ENCODE data around the gene AGBL3.
"Not testable (repeated sequence)": the region's sequence is repeated elsewhere in the genome, so short reads cannot be mapped to it uniquely, and the experiment has no call there.

The AGBL3 gene

DNA sequence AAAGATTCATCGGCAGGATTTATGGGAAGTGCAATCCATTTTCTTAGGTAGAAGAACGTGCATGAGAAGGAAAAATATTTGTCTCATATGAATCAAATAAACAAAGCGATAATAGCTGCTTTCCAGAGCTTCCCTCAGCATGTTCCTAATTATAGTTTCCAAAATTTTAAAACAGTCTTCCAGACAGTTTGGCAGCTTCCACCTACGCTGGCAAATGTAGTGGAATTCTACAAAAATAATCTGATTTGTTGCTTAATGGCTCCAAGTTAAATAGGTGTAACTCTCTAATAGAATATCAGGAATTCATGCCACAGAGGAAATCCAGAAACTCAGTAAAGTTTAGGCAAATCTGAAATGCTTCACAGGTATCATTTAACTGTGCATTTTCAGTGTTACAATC, 23.3 kb upstream of the AGBL3 start:
- DNase-seq (ENCODE audit: low read depth in 2 of 2), result no peak

DNA sequence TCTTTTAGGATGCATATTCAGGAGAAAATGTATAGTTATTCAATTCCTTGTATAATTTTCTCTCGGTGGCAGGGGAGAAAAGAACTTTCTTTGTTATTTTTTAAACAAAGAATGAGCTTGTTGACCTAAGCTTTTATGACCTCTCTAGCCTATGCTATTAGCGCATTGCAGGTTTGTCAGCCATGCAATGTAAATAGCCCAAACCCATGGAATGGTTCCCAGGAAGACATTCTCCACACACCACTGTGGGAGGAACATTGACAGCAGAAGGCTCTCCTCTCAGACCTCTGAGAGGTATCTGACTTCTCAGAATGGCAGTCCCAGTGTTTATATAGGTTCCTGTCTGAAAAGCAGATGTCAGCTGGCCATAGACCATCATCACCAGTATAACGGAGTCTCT, 19.6 kb upstream of the AGBL3 start:
- no peak for DNase-seq (ENCODE audit: low read depth in 2 of 2)

DNA sequence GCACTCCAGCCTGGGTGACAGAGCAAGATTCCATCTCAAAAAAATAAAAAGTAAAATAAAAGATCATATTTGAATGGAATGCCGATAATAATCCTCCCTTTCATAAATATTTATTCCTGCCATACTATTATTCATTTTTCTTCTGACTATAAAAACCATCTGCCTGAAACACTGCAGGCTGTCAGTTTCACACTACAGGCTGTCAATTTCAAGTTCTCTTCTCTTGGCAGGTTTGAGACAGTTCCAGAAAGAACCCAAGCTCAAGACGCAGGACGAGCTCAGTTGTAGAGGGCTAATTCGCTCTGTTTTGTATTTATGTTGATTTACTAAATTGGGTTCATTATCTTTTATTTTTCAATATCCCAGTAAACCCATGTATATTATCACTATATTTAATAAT, 18.2 kb upstream of the AGBL3 start:
- no peak for DNase-seq (ENCODE audit: low read depth in 2 of 2)

DNA sequence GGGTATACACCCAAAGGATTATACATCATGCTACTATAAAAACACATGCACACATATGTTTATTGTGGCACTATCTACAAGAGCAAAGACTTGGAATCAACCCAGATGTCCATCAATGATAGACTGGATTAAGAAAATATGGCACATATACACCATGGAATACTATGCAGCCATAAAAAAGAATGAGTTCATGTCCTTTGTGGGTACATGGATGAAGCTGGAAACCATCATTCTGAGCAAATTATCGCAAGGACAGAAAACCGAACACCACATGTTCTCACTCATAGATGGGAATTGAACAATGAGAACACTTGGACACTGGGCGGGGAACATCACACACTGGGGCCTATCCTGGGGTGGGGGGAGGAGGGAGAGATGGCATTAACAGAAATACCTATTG, 4.7 kb upstream of the AGBL3 start:
- not testable (repeated sequence) for DNase-seq (ENCODE audit: low read depth in 2 of 2)

DNA sequence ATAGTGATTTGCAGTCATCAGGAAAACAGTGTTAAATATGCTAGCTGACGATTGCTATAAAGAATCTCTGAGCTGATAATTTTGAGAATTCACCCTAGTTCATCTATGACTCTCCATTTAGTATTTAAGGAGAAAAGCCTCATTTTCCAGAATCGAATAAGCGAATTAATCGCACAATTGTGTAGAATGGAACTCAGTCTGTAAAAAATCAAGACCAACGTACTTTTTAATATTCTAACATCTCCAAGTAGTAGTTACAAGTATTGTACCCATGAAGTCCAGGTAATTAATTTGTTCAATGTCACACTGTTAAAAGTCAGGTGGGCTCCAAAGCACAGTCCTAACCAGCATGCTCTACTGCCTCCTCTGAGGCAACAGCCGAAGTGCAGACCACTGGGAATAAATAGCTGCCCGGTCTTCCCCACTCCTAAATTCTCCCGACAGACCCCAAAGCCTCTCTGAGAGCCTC, 380 bp upstream of the AGBL3 start:
- DNase-seq (ENCODE audit: low read depth in 2 of 2), result no peak

DNA sequence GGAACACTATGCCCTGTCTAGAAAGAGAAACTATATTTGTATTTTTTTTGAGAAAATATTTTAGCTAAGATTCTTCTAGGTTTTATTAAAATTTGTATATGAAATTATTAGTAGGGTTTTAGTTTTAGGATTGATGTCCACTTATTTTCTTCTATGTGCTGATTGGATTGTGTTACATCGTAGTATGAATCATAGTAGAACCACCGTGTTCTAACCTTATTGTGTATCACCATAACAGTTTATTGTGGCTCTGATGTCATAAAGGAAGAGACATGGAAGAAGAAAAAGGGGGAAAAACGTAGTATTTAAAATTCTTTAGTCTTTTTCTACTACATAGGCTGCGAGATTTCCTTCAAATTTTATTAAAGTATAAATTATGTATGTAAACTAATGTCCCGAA, 1.9 kb downstream of the AGBL3 start:
- no peak for DNase-seq (ENCODE audit: low read depth in 2 of 2)

DNA sequence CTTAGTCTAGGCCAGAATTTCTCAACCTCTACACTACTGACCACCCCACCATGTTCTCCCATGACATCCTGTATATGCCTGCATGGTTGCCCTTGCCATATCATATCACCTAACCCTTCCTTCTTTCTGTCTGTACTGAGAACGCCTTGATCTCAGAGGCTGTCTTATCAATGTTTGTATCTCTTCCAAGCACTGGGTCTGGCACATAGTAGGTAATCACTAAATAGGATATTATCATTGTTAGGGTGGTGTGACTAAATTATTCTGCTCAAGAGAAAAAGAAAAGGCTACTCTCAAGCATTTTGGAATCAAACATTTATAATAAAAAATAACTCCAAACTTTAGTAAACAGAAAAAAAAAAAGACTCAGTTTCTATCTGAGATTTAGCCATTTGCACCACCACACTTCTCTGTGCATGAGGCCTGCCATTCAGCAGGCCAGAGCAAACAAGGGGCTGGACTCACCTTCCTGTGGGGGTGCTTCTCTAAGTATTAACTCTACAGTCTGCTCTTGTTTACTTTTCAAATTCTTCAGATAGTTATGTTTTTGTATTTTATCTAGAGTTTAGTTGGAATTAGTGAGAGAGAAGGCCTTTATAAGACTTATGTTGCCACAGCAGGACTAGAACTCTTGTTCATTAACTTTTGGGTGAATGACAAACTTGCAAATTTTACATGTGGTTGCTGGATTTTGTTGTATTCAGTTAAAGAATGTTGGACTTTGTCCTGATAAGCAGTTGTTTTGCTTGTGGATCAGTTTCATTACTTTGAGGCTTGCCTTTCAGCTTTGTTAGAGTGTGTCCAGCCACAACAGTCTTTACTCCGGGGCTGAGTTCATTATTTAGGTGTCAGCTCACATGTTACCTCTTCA, 5.4 kb downstream of the AGBL3 start:
- DNase-seq (ENCODE audit: low read depth in 2 of 2), result no peak

DNA sequence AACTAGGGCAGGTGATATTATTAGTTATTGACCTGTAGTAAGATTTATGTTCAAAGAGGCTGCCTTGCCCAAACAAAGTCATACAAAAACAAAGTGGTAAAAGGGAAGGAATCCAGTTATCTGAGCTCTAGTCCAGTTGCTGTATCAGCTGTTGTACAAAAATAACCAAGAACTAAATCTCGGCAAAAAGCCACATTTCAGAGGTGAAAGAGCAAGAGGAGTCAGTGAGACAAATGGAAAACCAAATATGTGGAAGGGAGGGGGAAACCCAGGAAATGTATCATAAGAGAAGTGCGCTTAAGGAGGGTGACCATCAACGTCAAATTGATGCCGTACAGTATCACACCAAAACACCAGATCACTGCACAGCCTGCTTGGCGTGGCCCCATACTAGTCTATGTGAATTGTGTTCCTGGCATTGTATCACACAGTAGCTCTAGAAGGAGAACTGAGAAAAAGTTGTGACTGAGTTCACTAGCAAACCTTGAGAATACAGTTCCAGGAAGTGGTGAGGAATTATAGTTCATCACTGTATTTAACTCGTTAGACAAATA, 6.4 kb downstream of the AGBL3 start:
- no peak for DNase-seq (ENCODE audit: low read depth in 2 of 2)

DNA sequence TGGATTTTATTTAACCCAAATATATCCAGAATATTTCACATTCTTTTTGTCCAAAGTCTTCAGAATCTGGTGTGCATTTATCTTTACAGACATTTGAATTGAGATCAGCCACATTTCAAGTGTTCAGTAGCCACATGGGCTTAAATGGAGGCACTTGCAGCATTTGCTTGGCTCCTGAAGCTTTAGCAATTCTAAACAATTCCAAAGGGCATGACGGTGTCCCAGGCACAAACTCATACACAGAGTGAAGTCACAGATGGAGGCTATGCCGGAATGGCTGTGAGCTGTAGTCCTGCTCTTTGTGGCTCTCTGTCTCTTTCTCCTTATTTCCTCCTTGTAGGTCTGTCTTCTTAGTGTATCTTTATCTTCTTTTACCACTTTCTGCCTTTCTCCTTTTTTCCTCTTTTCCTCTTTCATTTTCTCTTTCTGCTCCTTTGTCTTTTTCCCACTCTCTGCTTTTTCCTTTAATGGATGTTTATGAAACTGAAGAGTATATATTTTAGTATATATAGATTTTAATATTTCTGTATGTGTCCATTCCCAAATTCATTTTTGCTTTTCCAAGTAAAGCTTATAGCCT, 7.7 kb downstream of the AGBL3 start:
- DNase-seq (ENCODE audit: low read depth in 2 of 2), result no peak

DNA sequence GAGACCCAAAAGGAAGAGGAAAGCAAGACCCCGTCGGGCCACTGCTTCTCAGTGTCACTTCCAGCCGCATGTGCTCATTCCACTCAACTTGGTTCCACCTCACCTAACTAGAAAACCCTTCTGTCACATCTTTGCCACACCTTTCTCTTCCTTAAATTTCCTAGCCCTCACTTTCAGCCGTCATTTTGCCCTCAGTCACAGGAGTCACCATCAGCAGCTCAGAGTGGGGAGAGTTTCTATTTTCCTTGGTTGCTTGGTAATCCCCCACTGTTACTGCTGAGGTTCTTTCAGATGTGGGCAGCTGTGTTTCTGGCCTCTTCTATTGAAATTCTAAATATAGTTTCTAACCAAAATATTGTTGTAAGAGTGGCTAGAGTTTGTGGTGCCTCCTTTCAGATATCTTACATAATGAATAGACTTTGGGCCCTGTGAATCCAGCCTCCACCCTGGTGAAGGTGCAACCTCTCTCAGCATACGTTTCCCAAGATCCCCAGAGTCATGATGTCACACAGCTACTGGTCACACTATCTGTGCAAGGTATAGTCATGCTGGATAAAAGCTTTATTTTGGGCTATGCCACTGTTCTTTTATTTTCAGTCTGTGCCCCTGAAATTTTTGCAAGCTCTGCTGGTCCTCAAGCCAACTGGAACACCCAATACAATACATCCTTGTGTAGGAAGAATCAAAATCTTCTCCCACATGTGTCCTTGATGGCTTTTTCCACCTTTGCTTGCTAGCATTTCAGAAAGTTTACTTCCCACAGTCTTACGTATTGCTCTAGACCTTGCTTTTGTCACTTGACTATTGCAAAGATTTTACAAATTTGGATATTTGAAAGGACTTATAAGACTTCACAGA, 9.2 kb downstream of the AGBL3 start:
- no peak for DNase-seq (ENCODE audit: low read depth in 2 of 2)

DNA sequence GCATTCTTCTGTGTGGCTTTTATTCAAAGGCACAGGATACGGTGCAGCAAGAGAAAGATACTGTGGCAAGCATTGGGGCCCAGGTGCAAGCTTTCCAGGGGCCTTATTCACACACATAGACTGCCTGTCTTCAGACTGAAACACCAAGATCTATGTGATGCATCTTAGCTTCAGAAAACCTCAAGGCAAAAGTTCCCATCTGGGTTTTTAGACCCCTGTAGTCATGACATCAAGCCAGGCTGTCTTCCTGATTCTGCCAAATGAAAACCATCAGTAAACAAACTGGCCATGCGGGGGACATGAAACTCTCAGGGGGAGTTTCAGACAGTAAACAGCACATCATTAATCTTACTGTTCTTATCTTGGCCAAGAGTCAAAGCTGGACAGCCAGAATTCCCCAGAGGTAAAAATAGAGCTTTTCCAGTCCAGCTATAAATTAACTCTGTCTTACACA, 9.8 kb downstream of the AGBL3 start:
- DNase-seq (ENCODE audit: low read depth in 2 of 2), result no peak

DNA sequence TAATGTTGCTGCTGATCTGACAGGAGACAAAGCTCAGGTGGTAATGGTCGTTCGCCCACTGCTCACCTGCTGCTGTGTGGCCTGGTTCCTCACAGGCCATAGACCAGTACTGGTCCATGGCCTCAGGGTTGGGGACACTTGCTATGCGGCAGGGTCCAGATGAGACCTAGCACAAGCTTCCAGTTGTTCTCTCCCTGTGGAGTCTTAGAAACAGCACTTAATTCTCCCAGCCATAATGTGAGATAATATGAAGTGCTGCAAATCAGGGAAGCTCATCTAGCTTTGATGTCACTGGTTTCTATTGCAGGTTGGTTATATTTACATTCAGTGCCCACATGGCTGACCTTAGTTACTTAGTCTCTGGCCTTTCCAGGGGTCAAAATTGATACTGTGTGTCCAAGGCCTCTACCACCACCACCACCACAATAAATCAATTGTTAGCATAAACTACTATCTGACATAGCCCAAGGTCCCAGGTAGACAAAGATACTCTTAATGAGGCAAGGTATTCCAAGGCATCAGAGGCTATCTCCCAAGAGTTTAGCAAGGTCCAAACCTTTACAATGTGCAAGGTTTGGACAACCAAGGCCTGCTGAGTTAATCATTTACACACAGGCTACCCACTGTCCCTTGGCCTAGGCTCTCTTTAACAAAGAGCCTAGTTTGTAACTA, 11.0 kb downstream of the AGBL3 start:
- no peak for DNase-seq (ENCODE audit: low read depth in 2 of 2)

DNA sequence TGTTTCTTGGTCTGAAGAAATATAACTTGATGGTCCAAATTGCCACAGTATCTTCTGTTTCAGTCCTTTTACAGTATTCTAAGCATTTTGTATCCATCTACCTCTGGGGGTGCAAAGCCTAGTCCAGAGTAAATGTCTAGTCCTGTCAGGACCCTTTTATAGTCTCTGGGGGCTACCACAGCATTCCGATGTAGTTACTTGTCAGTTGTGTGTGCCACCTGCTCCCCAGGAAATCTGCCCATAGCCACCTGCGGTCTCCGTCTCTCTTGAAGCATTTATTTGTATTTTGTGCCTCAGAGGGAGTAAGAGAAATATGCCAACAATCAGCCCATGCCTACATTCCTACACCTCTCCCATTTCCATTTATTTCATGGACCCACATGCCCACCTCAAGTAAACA, 12.8 kb downstream of the AGBL3 start:
- no peak for DNase-seq (ENCODE audit: low read depth in 2 of 2)

DNA sequence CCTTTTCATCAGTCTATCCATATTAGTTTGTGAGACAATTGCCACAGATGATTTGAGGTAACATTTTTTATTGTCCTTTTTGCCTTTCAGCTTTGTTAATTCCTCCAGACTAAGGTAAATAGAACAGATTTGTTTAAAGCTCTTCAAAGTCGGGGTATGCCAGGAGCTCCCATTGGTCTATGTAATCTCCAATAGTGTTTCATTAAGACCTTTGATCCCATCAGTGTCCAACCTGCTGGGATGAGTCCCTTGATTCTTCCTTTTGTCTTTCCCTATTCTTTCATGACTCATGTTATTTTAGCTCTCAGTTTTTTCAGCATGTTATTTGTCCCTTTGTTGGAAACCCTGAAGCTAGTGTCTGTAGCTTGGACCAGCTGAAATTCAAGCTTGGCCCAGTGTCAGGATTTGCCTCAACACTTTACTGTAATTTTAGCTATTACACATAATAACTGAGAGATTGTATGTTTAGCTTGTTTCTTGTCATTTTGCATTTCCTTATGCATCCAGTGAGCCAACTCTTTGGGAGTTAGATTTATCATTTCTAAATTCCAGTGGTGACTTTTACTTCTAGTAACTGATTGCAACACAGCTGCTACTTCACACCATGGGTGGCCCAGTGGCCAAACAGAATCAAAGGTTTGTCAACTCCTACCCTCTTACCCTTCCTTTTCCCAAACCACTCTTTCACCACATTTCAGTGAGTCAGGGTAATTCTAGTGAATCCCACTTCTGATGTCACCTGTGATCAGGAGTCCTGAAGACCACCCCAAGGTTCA, 15.3 kb downstream of the AGBL3 start:
- no peak for DNase-seq (ENCODE audit: low read depth in 2 of 2)

DNA sequence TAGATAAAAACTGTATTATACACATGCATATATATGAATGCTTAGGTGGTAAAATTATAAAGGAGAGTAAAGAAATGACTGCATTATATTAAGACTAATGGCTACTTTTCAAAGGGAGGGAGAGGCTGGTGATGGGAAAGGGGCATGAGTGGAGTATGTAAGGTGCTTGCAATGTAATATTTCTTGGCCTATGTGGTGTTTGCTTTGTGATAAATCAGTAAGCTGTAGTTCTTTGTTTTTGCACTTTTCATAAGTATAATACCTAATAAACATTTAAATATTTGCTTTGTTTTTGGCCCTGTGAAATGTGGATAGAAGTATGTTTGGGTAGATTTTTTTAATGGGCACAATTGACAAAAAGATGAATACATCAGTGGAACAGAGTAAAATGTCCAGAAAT, 25.9 kb downstream of the AGBL3 start:
- DNase-seq (ENCODE audit: low read depth in 2 of 2), result no peak

DNA sequence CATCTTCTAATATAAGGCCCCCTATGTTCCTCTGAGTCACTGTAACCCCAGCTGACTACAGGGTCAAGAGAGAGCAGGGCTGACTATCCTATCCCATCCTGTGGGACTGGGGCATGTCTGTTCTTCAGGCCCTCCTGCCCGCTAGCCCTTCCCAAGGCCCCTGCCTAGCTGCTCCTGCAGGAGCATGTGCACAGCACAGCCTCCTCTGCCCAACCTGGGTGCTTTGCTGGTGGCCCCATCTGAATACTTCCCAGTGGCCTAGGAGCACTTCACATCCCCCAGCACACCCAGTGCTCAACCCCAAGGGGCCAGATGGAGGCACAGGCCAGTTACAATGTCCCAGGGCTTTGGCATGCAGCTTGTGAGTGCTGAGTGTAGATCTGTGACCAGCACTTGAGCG, 37.3 kb downstream of the AGBL3 start:
- no peak for DNase-seq (ENCODE audit: low read depth in 2 of 2)

DNA sequence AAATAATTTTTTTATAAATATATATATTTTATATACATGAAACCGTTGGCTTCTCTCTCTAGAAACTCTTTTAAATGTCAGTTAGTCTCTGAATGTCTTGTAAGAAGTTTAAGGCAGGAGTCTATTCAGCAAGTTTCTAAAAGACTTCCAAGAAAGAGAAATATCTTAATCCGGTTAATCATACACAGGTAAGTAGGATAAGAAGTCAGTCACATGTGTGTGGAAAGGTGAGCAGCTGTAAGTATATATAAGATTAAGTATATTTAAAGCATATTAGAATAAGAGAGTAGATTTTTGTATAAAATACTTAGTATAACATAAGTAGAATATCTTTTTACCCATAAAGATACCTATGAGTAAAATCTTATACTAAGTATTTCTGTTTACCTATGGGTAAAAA, 48.9 kb downstream of the AGBL3 start:
- DNase-seq (ENCODE audit: low read depth in 2 of 2), result no peak

DNA sequence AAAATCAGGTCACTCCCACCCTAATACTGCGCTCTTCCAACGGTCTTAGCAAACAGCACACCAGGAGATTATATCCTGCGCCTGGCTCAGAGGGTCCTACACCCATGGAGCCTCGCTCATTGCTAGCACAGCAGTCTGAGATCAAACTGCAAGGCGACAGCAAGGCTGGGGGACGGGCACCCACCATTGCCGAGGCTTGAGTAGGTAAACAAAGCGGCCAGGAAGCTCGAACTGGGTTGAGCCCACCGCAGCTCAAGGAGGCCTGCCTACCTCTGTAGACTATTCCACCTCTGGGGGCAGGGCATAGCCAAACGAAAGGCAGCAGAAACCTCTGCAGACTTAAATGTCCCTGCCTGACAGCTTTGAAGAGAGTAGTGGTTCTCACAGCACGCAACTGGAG, 80.7 kb downstream of the AGBL3 start:
- not testable (repeated sequence) for DNase-seq (ENCODE audit: low read depth in 2 of 2)

DNA sequence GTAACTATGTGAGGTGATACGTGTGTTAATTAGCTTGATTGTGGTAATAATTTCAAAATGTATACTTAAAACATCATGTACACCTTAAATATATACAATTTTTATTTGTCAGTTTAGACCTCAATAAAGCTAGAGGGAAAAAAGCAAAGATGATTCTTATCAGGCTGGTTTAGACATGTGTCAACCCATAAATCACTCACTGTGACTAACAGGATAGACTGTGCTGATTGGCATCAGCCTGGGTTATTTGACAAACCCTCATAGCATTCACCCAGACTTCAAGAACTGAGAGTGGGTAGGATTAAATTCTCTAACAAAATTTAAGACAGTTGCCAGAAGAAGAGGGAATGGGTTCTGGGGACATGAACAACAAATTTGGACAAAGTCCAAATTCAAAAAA, 87.8 kb downstream of the AGBL3 start:
- DNase-seq (ENCODE audit: low read depth in 2 of 2), result no peak

DNA sequence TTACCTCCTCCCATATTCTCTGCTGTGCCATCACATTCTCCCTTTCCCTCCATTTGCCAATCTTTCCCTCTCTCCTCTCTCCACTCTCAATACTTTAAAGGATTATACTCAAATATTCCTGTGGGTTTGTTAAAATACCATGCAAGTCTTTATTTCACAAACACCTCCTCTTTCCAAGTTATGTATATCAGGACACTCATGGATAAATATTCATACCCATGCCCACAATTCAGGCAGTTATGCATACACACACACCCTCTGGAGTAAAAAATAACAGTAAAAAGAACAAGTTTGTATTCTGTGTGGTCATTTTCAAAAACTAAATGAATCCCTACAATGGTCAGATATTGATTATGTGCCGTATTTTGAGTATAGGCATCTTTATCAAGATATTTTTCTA, 88.2 kb downstream of the AGBL3 start:
- no peak for DNase-seq (ENCODE audit: low read depth in 2 of 2)

DNA sequence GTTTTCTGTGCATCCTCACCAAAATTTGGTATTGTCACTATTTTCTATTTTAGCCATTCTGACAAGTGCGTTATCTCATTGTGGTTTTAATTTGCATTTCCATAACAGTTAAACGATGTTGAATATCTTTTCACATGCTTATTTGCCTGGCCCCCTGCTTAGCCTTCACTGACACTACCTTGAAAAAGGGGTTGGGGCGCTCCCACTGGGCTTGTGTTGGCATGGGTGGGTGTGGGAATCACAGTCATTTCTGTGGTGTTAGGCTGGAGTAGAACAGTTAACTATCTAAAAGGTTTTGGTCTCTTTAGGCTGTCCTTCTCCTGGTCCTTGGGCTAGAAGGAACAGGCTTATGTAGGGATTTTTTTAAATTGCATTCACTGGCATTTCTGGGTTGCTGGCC, 89.4 kb downstream of the AGBL3 start:
- no peak for DNase-seq (ENCODE audit: low read depth in 2 of 2)

Measured in stimulated activated CD8-positive, alpha-beta memory T cell treated with anti-CD3 and anti-CD28 coated beads, Interleukin-7, amount 100 ng/mL, for 4 hours (primary cell).